HG03103 (cell line): ENCODE measurements around the gene FOXA3.
"Not testable (repeated sequence)": the region's sequence is repeated elsewhere in the genome, so short reads cannot be mapped to it uniquely, and the experiment has no call there.

Source experiments
- ATAC-seq: cut with Tn5 transposase; IDR thresholded peaks from one replicate; pipeline ENCODE4 v1.9.1; 2021; ENCODE audit warnings: low read depth; ENCODE audit not compliant: unreplicated experiment

The FOXA3 gene

GRCh38 chr19:45827459-45828093 is 36.5 kb upstream of the FOXA3 start:
- no peak for ATAC-seq

GRCh38 chr19:45828523-45828922 is 35.6 kb upstream of the FOXA3 start:
- ATAC-seq = no peak

GRCh38 chr19:45828945-45829344 is 35.2 kb upstream of the FOXA3 start:
- ATAC-seq = no peak

GRCh38 chr19:45834970-45835369 is 29.2 kb upstream of the FOXA3 start:
- ATAC-seq = no peak

- no peak for ATAC-seq
Observed at GRCh38 chr19:45842198-45842597, 21.9 kb upstream of the FOXA3 start.

- no peak for ATAC-seq
Observed at GRCh38 chr19:45847663-45848062, 16.5 kb upstream of the FOXA3 start.

GRCh38 chr19:45848922-45849321 is 15.2 kb upstream of the FOXA3 start:
- ATAC-seq = no peak

GRCh38 chr19:45852145-45852750 is 11.9 kb upstream of the FOXA3 start:
- no peak for ATAC-seq

GRCh38 chr19:45852983-45853382 is 11.1 kb upstream of the FOXA3 start:
- no peak for ATAC-seq

GRCh38 chr19:45854167-45854778 is 9.9 kb upstream of the FOXA3 start:
- no peak for ATAC-seq

GRCh38 chr19:45860359-45861259 is 3.5 kb upstream of the FOXA3 start:
- no peak for ATAC-seq

- no peak for ATAC-seq
Observed at GRCh38 chr19:45862271-45862563, 1.9 kb upstream of the FOXA3 start.

- ATAC-seq = peak; percentile 76
Observed at GRCh38 chr19:45862564-45863334, 1.4 kb upstream of the FOXA3 start, which contains the start of gene SYMPK. SYMPK (minus strand) TSS chr19:45863147; CDS start chr19:45854495, 8,652 bp downstream.

GRCh38 chr19:45863335-45863839 is 739 bp upstream of the FOXA3 start:
- no peak for ATAC-seq

GRCh38 chr19:45864629-45865082 is 530 bp downstream of the FOXA3 start:
- no peak for ATAC-seq

GRCh38 chr19:45865269-45865948 is 1.3 kb downstream of the FOXA3 start:
- no peak for ATAC-seq

- ATAC-seq = no peak
Observed at GRCh38 chr19:45866400-45867176, 2.5 kb downstream of the FOXA3 start.

GRCh38 chr19:45867241-45867640 is 3.1 kb downstream of the FOXA3 start:
- ATAC-seq = not testable (repeated sequence)

- ATAC-seq = no peak
Observed at GRCh38 chr19:45870798-45871197, 6.7 kb downstream of the FOXA3 start.
